K562 (cell line): Measurements from ENCODE around the gene MVB12B. TPM values are rescaled to one million over a fixed set of nuclear protein-coding genes. Genes with fewer than 3 reads are reported as not detected.

Experiments
- ATAC-seq: fragments of 200-7000 bp; cut with Tn5 transposase; 3 replicates; pipeline ENCODE4 v1.9.1; 2020; ENCODE audit warnings: moderate library complexity
- BruUV-seq: library from RNA; stranded (reverse); fragments of 400-500 nt; replicated peaks from 2 replicates; lab custom pipeline; 2021; lab: Mats Ljungman, UMichigan
- CTCF ChIA-PET: fragments of 300-600 bp; formaldehyde crosslinking; extraction: SDS; loops from one replicate; lab custom pipeline; 2021; ENCODE audit warnings: low intra/inter-chr PET ratio; lab: Yijun Ruan, JAX
- POLR2A ChIA-PET: fragments of 300-600, 350-650 bp; sonication (Branson Sonifier 250); formaldehyde crosslinking; extraction: SDS; loops from one replicate; lab custom pipeline; 2021; ENCODE audit warnings: antibody characterized with exemption, inconsistent platforms; lab: Yijun Ruan, JAX
- DNase-seq, 4 experiments: peaks; one replicate each; pipeline versions ENCODE4 v3.0.0 to v3.0.0-alpha.2; 2011 to 2018; ENCODE audit warnings: low spot score in 3 of 4, mixed read lengths in 3 of 4; ENCODE audit errors: extremely low read depth in 1 of 4
- FAIRE-seq: peaks from 2 replicates; lab custom pipeline; 2011; peaks lifted over from hg19 to GRCh38; lab: Jason Lieb, UNC
- H2AFZ ChIP-seq: 2 replicates; pipeline ENCODE4 v1.6.0; 2011; ENCODE audit warnings: low read depth, low read length, control low read depth, inconsistent platforms
- H3K27ac ChIP-seq: fragments of 200-600 bp; 3 replicates; pipeline ENCODE4 v1.8.0; 2011; ENCODE audit warnings: low read depth, mild to moderate bottlenecking, control low read depth, inconsistent platforms, low read length, moderate library complexity, mixed read lengths; ENCODE audit errors: extremely low read depth
- H3K27me3 ChIP-seq, 2 experiments: fragments of 300-600 bp in 1 of 2; 2 replicates in 1 of 2; 3 replicates in 1 of 2; pipeline versions ENCODE4 v1.6.0 to v1.8.0; 2011; ENCODE audit warnings: inconsistent platforms in 2 of 2, low read length in 2 of 2, mild to moderate bottlenecking in 1 of 2, mixed read lengths in 1 of 2, moderate library complexity in 1 of 2; ENCODE audit not compliant: control insufficient read depth in 2 of 2, insufficient read depth in 2 of 2
- H3K36me3 ChIP-seq: fragments of 300-600 bp; 3 replicates; pipeline ENCODE4 v1.8.0; 2011; ENCODE audit warnings: mild to moderate bottlenecking, low read length, inconsistent platforms; ENCODE audit not compliant: control insufficient read depth, insufficient read depth
- H3K4me1 ChIP-seq, 2 experiments: fragments of 200-600 bp in 1 of 2; replicated peaks in 1 of 2; 2 replicates in 1 of 2; 3 replicates in 1 of 2; pipeline versions ENCODE4 v1.5.1 to v1.8.0; 2011; ENCODE audit warnings: inconsistent platforms in 2 of 2, low read length in 2 of 2, mild to moderate bottlenecking in 1 of 2, mixed read lengths in 1 of 2, moderate library complexity in 1 of 2; ENCODE audit not compliant: control insufficient read depth in 2 of 2, insufficient read depth in 2 of 2
- H3K4me2 ChIP-seq: 2 replicates; pipeline ENCODE4 v1.6.1; 2011; ENCODE audit warnings: low read length, control low read depth, inconsistent platforms, mixed read lengths; ENCODE audit not compliant: insufficient read depth
- H3K4me3 ChIP-seq: fragments of 200-600 bp; sonication (generic), shearing (Covaris generic); 2 replicates; pipeline ENCODE4 v1.5.1; 2016; ENCODE audit warnings: control low read depth, inconsistent platforms
- H3K79me2 ChIP-seq: fragments of 200-600 bp; 3 replicates; pipeline ENCODE4 v1.8.0; 2011; ENCODE audit warnings: low read length, inconsistent platforms; ENCODE audit not compliant: control insufficient read depth, insufficient read depth
- H3K9ac ChIP-seq, 2 experiments: 2 replicates each; pipeline versions ENCODE4 v1.6.0 to v1.6.1; 2011; ENCODE audit warnings: low read depth in 2 of 2, low read length in 2 of 2, control low read depth in 1 of 2, inconsistent platforms in 1 of 2, mild to moderate bottlenecking in 1 of 2, mixed read lengths in 1 of 2; ENCODE audit not compliant: insufficient read depth in 1 of 2
- H3K9me1 ChIP-seq: one replicate; pipeline ENCODE4 v1.6.0; 2011; ENCODE audit warnings: inconsistent platforms, mild to moderate bottlenecking, low read length, moderate library complexity; ENCODE audit not compliant: control insufficient read depth, insufficient read depth
- H3K9me3 ChIP-seq: replicated peaks from 2 replicates; pipeline ENCODE4 v1.5.1; 2011; ENCODE audit warnings: low read depth, low read length, inconsistent platforms; ENCODE audit not compliant: control insufficient read depth, insufficient read depth
- H4K20me1 ChIP-seq: replicated peaks from 2 replicates; pipeline ENCODE4 v1.6.1; 2011; ENCODE audit warnings: low read length, inconsistent platforms, mixed read lengths; ENCODE audit not compliant: control insufficient read depth, insufficient read depth
- DPF2 ChIP-seq: fragments of 450-650 bp; IDR thresholded peaks from 2 replicates; pipeline ENCODE4 v1.6.1; 2016
- JUN ChIP-seq, 2 experiments: sonication (generic) in 1 of 2; formaldehyde crosslinking in 1 of 2; IDR thresholded peaks; 2 replicates each; pipeline versions ENCODE4 v1.6.1 to v1.8.0; 2012 to 2022; ENCODE audit warnings: borderline replicate concordance in 2 of 2, mild to moderate bottlenecking in 2 of 2, improper control_type of control experiment in 1 of 2, low read depth in 1 of 2, low read length in 1 of 2, missing genetic modification reagents in 1 of 2
- MAFF ChIP-seq: IDR thresholded peaks from 2 replicates; pipeline ENCODE4 v1.6.1; 2012; ENCODE audit warnings: low read length, improper control_type of control experiment
- POLR2AphosphoS2 ChIP-seq: IDR thresholded peaks from 2 replicates; pipeline ENCODE4 v1.6.1; 2012; ENCODE audit warnings: low read length, improper control_type of control experiment
- WGBS: fragments of 100-300 bp; shearing (Covaris generic); methylation state at CpG from one replicate; pipeline ENCODE4 v1.1.6; 2016; ENCODE audit warnings: low coverage, mixed read lengths; ENCODE audit not compliant: insufficient coverage; ENCODE audit errors: missing lambda C conversion rate; 5-methylcytosine and 5-hydroxymethylcytosine counted together
- in situ Hi-C: fragments of 300-500 bp; cut with MboI; formaldehyde crosslinking; loops from 4 replicates; pipeline ENCODE4 v1.15.0; 2018; ENCODE audit warnings: inconsistent platforms, mixed read lengths
- intact Hi-C: fragments of 100-400 bp; cut with micrococcal nuclease; formaldehyde crosslinking; loops from 2 replicates; pipeline ENCODE4 v1.14.2; 2022
- polyA plus RNA-seq, 8 experiments: library from polyadenylated mRNA; depleted of rRNA in 4 of 8; stranded (reverse) in 5 of 8; unstranded in 3 of 8; fragments of >200 nt; fragmentation: Nextera tagmentation in 2 of 8; fragmentation: Illumina TruSeq in 1 of 8; extraction: Ambion mirVana in 2 of 8; extraction: Trizol in 1 of 8; gene quantifications; 2 replicates each; pipeline versions ENCODE4 v1.2.1 to v1.2.3, GENCODE V29; 2011 to 2014; ENCODE audit warnings: inconsistent platforms in 1 of 8, missing spikeins in 1 of 8
- total RNA-seq, 7 experiments: library from RNA; depleted of rRNA in 6 of 7; stranded (reverse); fragments of >200 nt in 6 of 7; fragmentation: Illumina TruSeq in 2 of 7; extraction: Trizol in 2 of 7; gene quantifications; 2 replicates each; pipeline versions ENCODE4 v1.2.1 to v1.2.3, GENCODE V29; 2011 to 2021; ENCODE audit warnings: low replicate concordance in 1 of 7

MVB12B gene
- total and polyA plus RNA-seq, 9 of the 15 experiments (the other 6 are each of a cell fraction or from before 2014, with no cell fraction given) = not detected

GRCh38 chr9:126497660-126498275 lies 171.1 kb downstream of the MVB12B start:
- TF ChIP-seq POLR2AphosphoS2 (no peak), DPF2 (no peak), MAFF (no peak), JUN (IDR thresholded peaks at IDR 0.05; ENCODE audit: borderline replicate concordance, low read depth, low read length) (no peak), JUN (CRISPR knock-in tag; IDR thresholded peaks at IDR 0.05; ENCODE audit: borderline replicate concordance) (no peak)
- intact Hi-C loops = loop anchor here (10.0 kb wide), 2 partner anchors 63 to 933 kb away; no protein-coding TSS in a partner anchor

More at GRCh38 chr9:126497660-126498275, 171.1 kb downstream of the MVB12B start:
- ATAC-seq = no peak
- Histone ChIP-seq H3K36me3 (no peaks in the 10 kb centered on the region), H3K79me2 (no peaks in the 10 kb centered on the region), H3K9ac (no peak overlapping the region), H3K4me2 (no peak overlapping the region), H3K4me3 (no peak overlapping the region), H3K9me3 (no peaks in the 10 kb centered on the region), H3K27me3 (peaks cover 2 to 42% of the 10 kb centered on the region in 2 experiments; a peak in 3 of 5 replicates), H3K27ac (no peak overlapping the region), H3K4me1 (peaks cover 0 to 31% of the 10 kb centered on the region in 2 experiments; a peak in 2 of 5 replicates), H2AFZ (no peak overlapping the region), H3K9me1 (no peaks in the 10 kb centered on the region), H4K20me1 (peaks cover 19% of the 10 kb centered on the region; the same call in 1 of the 2 replicates)
- 5% methylated on average over 21 of the region's 21 CpGs for WGBS
- BruUV-seq = no TSS peak
- no peak for FAIRE-seq
- ChIA-PET POLR2A (no interaction called here), CTCF (interaction anchor here (1.7 kb wide), 1 partner anchor 60 kb away, joined by 14 read pairs; no protein-coding TSS in a partner anchor)
- DNase-seq = no peak
- in situ Hi-C loops = loop anchor here (25.0 kb wide), 1 partner anchor 1235 kb away; the partner anchor contains the start of gene GAPVD1
